Uterus (tissue), 2 donors: ENCODE results near the gene KRTAP29-1.

ENCODE experiments used
- POLR2A ChIP-seq, 2 donors: fragments of 450-650 bp; IDR thresholded peaks; one replicate each; pipeline ENCODE4 v1.6.1; 2016; ENCODE audit warnings: antibody characterized with exemption in 2 of 2, mild to moderate bottlenecking in 1 of 2, moderate library complexity in 1 of 2
- TF ChIP-seq, protein P1 (sequence below), 4 experiments: fragments of 200-600 bp in 2 of 4; fragments of 450-650 bp in 2 of 4; sonication (generic) in 2 of 4; IDR thresholded peaks; one replicate each; pipeline ENCODE4 v1.5.1; 2016 to 2019; ENCODE audit warnings: antibody characterized with exemption in 4 of 4, mild to moderate bottlenecking in 2 of 4, moderate library complexity in 1 of 4

DNA sequence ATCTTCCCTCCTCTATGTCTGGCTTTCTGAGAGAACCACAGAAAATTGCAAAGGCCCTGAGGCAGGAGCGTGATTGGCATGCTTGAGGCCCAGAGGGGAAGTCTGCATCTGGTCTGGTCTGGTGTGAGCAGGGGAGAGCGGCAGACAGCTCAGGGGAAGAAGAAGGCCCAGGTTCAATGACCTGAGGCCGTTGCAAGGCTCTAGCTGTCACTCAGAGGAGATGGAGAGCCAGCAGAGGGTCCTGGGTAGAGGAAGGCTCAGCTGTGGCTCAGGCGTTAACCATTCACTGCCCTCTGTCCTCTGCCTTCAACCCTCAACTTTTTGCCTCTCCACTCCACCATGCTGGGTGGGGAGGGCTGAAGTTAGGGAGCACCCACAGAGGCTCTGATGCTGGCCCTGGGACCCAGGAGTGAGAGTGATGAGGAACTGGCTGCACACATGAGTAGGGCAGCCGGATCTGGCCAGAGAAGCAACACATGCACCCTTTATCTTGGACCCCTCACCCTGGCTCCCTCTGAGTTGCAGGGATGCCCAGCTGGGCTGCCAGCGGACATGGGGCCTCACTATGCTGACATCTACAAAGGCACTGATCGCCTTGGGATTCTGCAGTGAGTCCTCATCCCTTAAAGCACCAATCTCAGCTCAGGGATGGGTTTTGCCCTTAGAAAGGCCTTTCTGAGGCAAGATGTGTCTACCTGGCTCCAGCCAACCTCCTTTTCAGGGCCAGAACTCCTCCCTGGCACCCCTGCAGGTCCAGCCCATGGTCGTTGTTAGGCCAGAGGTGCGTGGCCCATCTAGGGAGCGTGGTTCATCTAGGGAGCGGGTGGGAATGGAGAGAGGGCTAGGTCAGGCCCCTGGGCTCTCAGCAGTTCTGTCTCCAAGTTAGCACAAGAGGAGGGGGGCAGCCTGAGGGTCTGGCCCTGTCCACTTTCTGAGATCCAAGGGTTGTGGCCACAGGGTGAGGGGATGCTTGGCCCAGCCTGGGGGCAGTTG is 20.5 kb upstream of the KRTAP29-1 start:
- TF ChIP-seq, protein P1, sequence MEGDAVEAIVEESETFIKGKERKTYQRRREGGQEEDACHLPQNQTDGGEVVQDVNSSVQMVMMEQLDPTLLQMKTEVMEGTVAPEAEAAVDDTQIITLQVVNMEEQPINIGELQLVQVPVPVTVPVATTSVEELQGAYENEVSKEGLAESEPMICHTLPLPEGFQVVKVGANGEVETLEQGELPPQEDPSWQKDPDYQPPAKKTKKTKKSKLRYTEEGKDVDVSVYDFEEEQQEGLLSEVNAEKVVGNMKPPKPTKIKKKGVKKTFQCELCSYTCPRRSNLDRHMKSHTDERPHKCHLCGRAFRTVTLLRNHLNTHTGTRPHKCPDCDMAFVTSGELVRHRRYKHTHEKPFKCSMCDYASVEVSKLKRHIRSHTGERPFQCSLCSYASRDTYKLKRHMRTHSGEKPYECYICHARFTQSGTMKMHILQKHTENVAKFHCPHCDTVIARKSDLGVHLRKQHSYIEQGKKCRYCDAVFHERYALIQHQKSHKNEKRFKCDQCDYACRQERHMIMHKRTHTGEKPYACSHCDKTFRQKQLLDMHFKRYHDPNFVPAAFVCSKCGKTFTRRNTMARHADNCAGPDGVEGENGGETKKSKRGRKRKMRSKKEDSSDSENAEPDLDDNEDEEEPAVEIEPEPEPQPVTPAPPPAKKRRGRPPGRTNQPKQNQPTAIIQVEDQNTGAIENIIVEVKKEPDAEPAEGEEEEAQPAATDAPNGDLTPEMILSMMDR (IDR thresholded peaks at IDR 0.05), result no peak
- no peak for TF ChIP-seq POLR2A (IDR thresholded peaks at IDR 0.05)
